ENCODE data around the gene NDUFAF5. TPM values are rescaled to one million over a fixed set of nuclear protein-coding genes. Genes with fewer than 3 reads are reported as not detected.

The NDUFAF5 gene
- total RNA-seq, 1 experiment from 2014 or later: 22.3 TPM

DNA sequence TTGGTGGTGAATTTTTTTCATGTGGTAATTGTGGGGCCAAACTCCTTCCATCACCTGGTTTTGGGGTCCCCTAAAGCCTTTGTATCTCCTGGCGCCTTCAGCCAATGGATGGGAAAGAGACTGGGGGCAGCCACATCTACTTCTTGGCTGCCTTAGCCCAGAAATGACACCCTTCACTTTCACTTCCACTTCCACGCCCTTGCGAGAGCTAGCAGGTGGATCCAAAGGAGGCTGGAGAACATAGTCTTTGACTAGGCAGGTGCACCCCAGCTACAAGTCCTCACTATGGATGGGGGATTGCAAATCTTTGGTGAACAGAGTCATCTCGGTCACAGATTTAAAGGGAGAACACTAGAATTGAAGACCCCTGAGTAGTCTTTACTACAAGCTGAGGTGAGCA lies 70.8 kb downstream of the NDUFAF5 start:
- DNase-seq: no peak
- Histone ChIP-seq H3K27me3 (ENCODE audit: insufficient read depth, low read depth) (peaks cover 7% of the 10 kb centered on the region), H3K36me3 (ENCODE audit: low read depth) (no peaks in the 10 kb centered on the region), H3K4me3 (no peak overlapping the region), H3K79me2 (ENCODE audit: low read depth) (no peaks in the 10 kb centered on the region), H3K27ac (no peak overlapping the region), H4K20me1 (ENCODE audit: insufficient read depth) (no peaks in the 10 kb centered on the region), H3K4me1 (replicated peaks; ENCODE audit: insufficient read depth) (no peaks in the 10 kb centered on the region), H3F3A (ENCODE audit: insufficient read depth, low read depth) (no peaks in the 10 kb centered on the region), H2AFZ (no peak overlapping the region), H3K9me2 (ENCODE audit: insufficient read depth) (no peaks in the 10 kb centered on the region), H3K9me3 (ENCODE audit: insufficient read depth, low read depth) (no peaks in the 10 kb centered on the region), H3K4me2 (no peak overlapping the region)
- no peak for TF ChIP-seq EZH2 (IDR thresholded peaks at IDR 0.05; ENCODE audit: low read depth)
- BruUV-seq (replicated peaks): no TSS peak
- ChIA-PET POLR2A (ENCODE audit: unreplicated experiment) (interaction anchor here (0.7 kb wide), 1 partner anchor 212 kb away, joined by 4 read pairs; no protein-coding TSS in a partner anchor), CTCF (no interaction called here)
- intact Hi-C loops (cut with micrococcal nuclease; ENCODE audit: unreplicated experiment): no loop called here

DNA sequence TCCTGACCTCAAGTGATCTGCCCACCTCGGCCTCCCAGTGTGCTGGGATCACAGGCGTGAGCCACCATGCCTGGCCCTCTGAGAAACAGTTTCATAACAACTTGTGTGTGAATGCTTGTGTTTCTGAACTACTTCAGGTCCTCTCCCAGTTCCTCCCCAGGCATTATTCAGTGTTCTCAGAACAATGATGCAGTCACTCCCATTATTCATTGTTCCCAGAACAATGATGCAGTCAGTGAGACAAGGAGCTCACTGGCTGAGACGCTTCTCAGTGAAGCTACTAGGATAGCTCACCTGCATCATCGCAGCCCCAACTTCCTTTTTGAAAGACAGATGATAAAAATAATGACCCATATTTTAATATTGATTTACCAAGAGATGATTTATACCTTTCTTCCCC lies 71.5 kb downstream of the NDUFAF5 start:
- peaks cover 7% of the 10 kb centered on the region for H3K27me3 ChIP-seq (ENCODE audit: insufficient read depth, low read depth)
- no peaks in the 10 kb centered on the region for H3F3A ChIP-seq (ENCODE audit: insufficient read depth, low read depth)
- H3K9me3 ChIP-seq (ENCODE audit: insufficient read depth, low read depth): no peaks in the 10 kb centered on the region
- no peak overlapping the region for H2AFZ ChIP-seq
- H4K20me1 ChIP-seq (ENCODE audit: insufficient read depth): no peaks in the 10 kb centered on the region
- H3K36me3 ChIP-seq (ENCODE audit: low read depth): no peaks in the 10 kb centered on the region
- TF ChIP-seq CTCF (conservative IDR thresholded peaks at IDR 0.05) (no peak), EZH2 (IDR thresholded peaks at IDR 0.05; ENCODE audit: low read depth) (no peak)
- no peaks in the 10 kb centered on the region for H3K79me2 ChIP-seq (ENCODE audit: low read depth)
- intact Hi-C loops (cut with micrococcal nuclease; ENCODE audit: unreplicated experiment): no loop called here
- no peak overlapping the region for H3K27ac ChIP-seq
- ChIA-PET POLR2A (ENCODE audit: unreplicated experiment) (no interaction called here), CTCF (no interaction called here)
- no peak overlapping the region for H3K4me3 ChIP-seq
- H3K4me1 ChIP-seq (replicated peaks; ENCODE audit: insufficient read depth): no peaks in the 10 kb centered on the region
- H3K4me2 ChIP-seq: no peak overlapping the region
- BruUV-seq (replicated peaks): no TSS peak
- DNase-seq: no peak
- H3K9me2 ChIP-seq (ENCODE audit: insufficient read depth): no peaks in the 10 kb centered on the region

DNA sequence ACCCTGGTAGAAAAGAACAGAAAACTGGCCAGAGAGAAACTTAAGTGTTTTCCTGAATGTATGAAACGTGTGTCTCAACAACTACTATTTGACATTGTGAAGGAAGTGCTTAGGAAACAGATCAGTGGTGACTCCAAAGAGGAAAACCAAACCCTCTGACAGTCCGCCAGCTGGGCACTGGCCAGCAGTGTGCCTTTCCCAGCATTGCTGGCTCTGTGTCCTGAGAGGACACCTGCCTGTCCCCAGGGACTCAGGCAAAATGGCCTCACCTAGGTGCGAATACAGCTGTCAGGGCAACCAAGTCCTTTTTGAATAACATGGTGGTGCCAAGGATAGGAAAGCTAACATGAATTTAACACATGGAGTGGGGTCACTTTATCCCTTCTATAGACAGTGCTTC lies 72.5 kb downstream of the NDUFAF5 start:
- no peak overlapping the region for H2AFZ ChIP-seq
- intact Hi-C loops (cut with micrococcal nuclease; ENCODE audit: unreplicated experiment): no loop called here
- no peak overlapping the region for H3K4me3 ChIP-seq
- no peaks in the 10 kb centered on the region for H3F3A ChIP-seq (ENCODE audit: insufficient read depth, low read depth)
- no peaks in the 10 kb centered on the region for H3K36me3 ChIP-seq (ENCODE audit: low read depth)
- TF ChIP-seq EZH2 (IDR thresholded peaks at IDR 0.05; ENCODE audit: low read depth) (no peak), CTCF (conservative IDR thresholded peaks at IDR 0.05) (no peak)
- H3K9me2 ChIP-seq (ENCODE audit: insufficient read depth): no peaks in the 10 kb centered on the region
- no peaks in the 10 kb centered on the region for H3K9me3 ChIP-seq (ENCODE audit: insufficient read depth, low read depth)
- peaks cover 2% of the 10 kb centered on the region for H3K27me3 ChIP-seq (ENCODE audit: insufficient read depth, low read depth)
- H3K79me2 ChIP-seq (ENCODE audit: low read depth): no peaks in the 10 kb centered on the region
- CTCF ChIA-PET: no interaction called here
- no peak for DNase-seq
- H3K27ac ChIP-seq: no peak overlapping the region
- H3K4me1 ChIP-seq (replicated peaks; ENCODE audit: insufficient read depth): no peaks in the 10 kb centered on the region
- POLR2A ChIA-PET (ENCODE audit: unreplicated experiment): interaction anchor here (0.7 kb wide), 1 partner anchor 155 kb away, joined by 4 read pairs; no protein-coding TSS in a partner anchor
- H3K4me2 ChIP-seq: no peak overlapping the region
- H4K20me1 ChIP-seq (ENCODE audit: insufficient read depth): no peaks in the 10 kb centered on the region
- BruUV-seq (replicated peaks): no TSS peak

DNA sequence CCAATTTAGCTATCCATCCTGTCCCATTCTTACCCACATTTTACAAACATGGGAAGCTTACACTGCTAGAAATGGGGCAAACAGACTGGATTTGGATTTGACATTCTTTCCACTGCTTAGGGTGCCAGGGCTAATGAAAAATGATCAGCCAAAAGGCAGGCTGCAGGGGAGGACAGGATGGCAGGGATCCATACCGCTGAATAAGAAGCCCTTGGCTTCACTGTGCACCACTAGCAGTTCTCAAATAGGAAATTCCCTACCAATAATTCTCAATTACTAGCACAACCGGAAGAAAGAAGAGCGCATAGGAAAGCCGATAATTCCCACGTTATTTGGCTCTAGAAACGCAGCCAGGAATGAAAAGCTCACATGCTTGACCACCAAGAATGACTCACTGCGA lies 73.1 kb downstream of the NDUFAF5 start:
- H3K4me1 ChIP-seq (replicated peaks; ENCODE audit: insufficient read depth): no peaks in the 10 kb centered on the region
- CTCF ChIA-PET: no interaction called here
- no peak overlapping the region for H3K27ac ChIP-seq
- no peaks in the 10 kb centered on the region for H3K27me3 ChIP-seq (ENCODE audit: insufficient read depth, low read depth)
- no peaks in the 10 kb centered on the region for H3K36me3 ChIP-seq (ENCODE audit: low read depth)
- POLR2A ChIA-PET (ENCODE audit: unreplicated experiment): no interaction called here
- no TSS peak for BruUV-seq (replicated peaks)
- H3K79me2 ChIP-seq (ENCODE audit: low read depth): no peaks in the 10 kb centered on the region
- H2AFZ ChIP-seq: no peak overlapping the region
- TF ChIP-seq CTCF (conservative IDR thresholded peaks at IDR 0.05) (no peak), EZH2 (IDR thresholded peaks at IDR 0.05; ENCODE audit: low read depth) (no peak)
- H3K4me2 ChIP-seq: no peak overlapping the region
- no peaks in the 10 kb centered on the region for H3K9me2 ChIP-seq (ENCODE audit: insufficient read depth)
- H4K20me1 ChIP-seq (ENCODE audit: insufficient read depth): no peaks in the 10 kb centered on the region
- no peak overlapping the region for H3K4me3 ChIP-seq
- no peaks in the 10 kb centered on the region for H3K9me3 ChIP-seq (ENCODE audit: insufficient read depth, low read depth)
- intact Hi-C loops (cut with micrococcal nuclease; ENCODE audit: unreplicated experiment): no loop called here
- no peaks in the 10 kb centered on the region for H3F3A ChIP-seq (ENCODE audit: insufficient read depth, low read depth)
- DNase-seq: no peak

Measured in PC-9 (cell line).